Measurements from ENCODE around the gene STAT5B.

GRCh38 chr17:42274812-42275526 lies 1.2 kb downstream of the STAT5B start:
- TF ChIP-seq EZH2 (IDR thresholded peaks at IDR 0.05; ENCODE audit: low read length) (no peak), CTCF (optimal IDR thresholded peaks at IDR 0.05 in 1 of 3, IDR thresholded peaks at IDR 0.05 in 1 of 3, conservative IDR thresholded peaks at IDR 0.05 in 1 of 3; ENCODE audit: extremely low read depth in 1 of 3, insufficient read depth in 2 of 3, low read length in 3 of 3) (no peak)

Measured in keratinocyte (primary cell).